CD4-positive, alpha-beta T cell (primary cell): ENCODE data around the gene NID2. TPM values are rescaled to one million over a fixed set of nuclear protein-coding genes. Genes with fewer than 3 reads are reported as not detected.

ENCODE experiments used
- ATAC-seq: fragments of 200-7000 bp; cut with Tn5 transposase; one replicate; pipeline ENCODE4 v1.10.0; 2022; ENCODE audit warnings: mild to moderate bottlenecking; ENCODE audit not compliant: poor library complexity
- CTCF ChIA-PET: fragments of 350-600 bp; sonication (Branson Sonifier 250); formaldehyde crosslinking; loops from one replicate; lab custom pipeline; 2021; ENCODE audit warnings: antibody characterized with exemption, inconsistent platforms; lab: Charles Lee
- POLR2A ChIA-PET: fragments of 350-600 bp; sonication (Branson Sonifier 250); formaldehyde crosslinking; loops from one replicate; lab custom pipeline; 2021; ENCODE audit warnings: antibody characterized with exemption, inconsistent platforms; lab: Charles Lee
- DNase-seq, 14 experiments: peaks; one replicate each; pipeline ENCODE4 v3.0.0-alpha.2; 2013 to 2020; ENCODE audit warnings: mixed read lengths in 2 of 14
- H3K27ac ChIP-seq, 2 donors: one replicate each; pipeline versions ENCODE4 v1.5.1 to v1.7.0; 2013; ENCODE audit warnings: low read length in 2 of 2, low read depth in 1 of 2, mild to moderate bottlenecking in 1 of 2
- H3K27me3 ChIP-seq, 2 experiments: 1 replicate in 1 of 2; 2 replicates in 1 of 2; pipeline versions ENCODE4 v1.6.1 to v1.7.0; 2013; ENCODE audit warnings: low read length in 2 of 2, control low read depth in 1 of 2, mild to moderate bottlenecking in 1 of 2, moderate library complexity in 1 of 2; ENCODE audit not compliant: insufficient read depth in 2 of 2, control insufficient read depth in 1 of 2
- H3K36me3 ChIP-seq: one replicate; pipeline ENCODE4 v1.6.1; 2013; ENCODE audit warnings: low read length, control low read depth; ENCODE audit not compliant: insufficient read depth
- H3K4me1 ChIP-seq: one replicate; pipeline ENCODE4 v1.6.1; 2013; ENCODE audit warnings: low read length, control low read depth; ENCODE audit not compliant: insufficient read depth
- H3K4me3 ChIP-seq: one replicate; pipeline ENCODE4 v1.5.1; 2013; ENCODE audit warnings: mild to moderate bottlenecking, low read length, moderate library complexity
- H3K9me3 ChIP-seq, 2 experiments: 1 replicate in 1 of 2; 2 replicates in 1 of 2; pipeline versions ENCODE4 v1.6.1 to v1.7.0; 2013; ENCODE audit warnings: low read length in 2 of 2, mild to moderate bottlenecking in 2 of 2, control low read depth in 1 of 2, moderate library complexity in 1 of 2; ENCODE audit not compliant: control insufficient read depth in 1 of 2, insufficient read depth in 1 of 2
- H3K27ac Mint-ChIP-seq: one replicate; pipeline ENCODE4 v1.8.0; 2020; ENCODE audit warnings: mixed read lengths
- H3K27me3 Mint-ChIP-seq: one replicate; pipeline ENCODE4 v1.8.0; 2021; ENCODE audit warnings: mixed read lengths
- H3K36me3 Mint-ChIP-seq: one replicate; pipeline ENCODE4 v1.8.0; 2021; ENCODE audit warnings: low read depth, mixed read lengths
- H3K4me1 Mint-ChIP-seq: one replicate; pipeline ENCODE4 v1.8.0; 2021; ENCODE audit warnings: low read depth, mixed read lengths
- H3K4me3 Mint-ChIP-seq: one replicate; pipeline ENCODE4 v1.8.0; 2020; ENCODE audit warnings: mild to moderate bottlenecking, mixed read lengths
- H3K9me3 Mint-ChIP-seq: one replicate; pipeline ENCODE4 v1.8.0; 2020; ENCODE audit warnings: mixed read lengths
- intact Hi-C, 2 experiments: fragments of 100-400 bp; cut with DNase I in 1 of 2; cut with micrococcal nuclease in 1 of 2; formaldehyde crosslinking; loops; one replicate each; pipeline versions ENCODE4 v1.15.1 to v1.9.0; 2023 to 2025; cut with DNase I, micrococcal nuclease
- total RNA-seq, 174 experiments: library from RNA in 2 of 174; stranded (reverse) in 2 of 174; gene quantifications; one replicate each; pipeline ENCODE4 v1.2.3 and lab custom pipeline; 2021 to 2026
- TF ChIP-seq, protein P1 (sequence below): fragments of 200-600 bp; IDR thresholded peaks from one replicate; pipeline ENCODE4 v1.8.0; 2022; ENCODE audit warnings: antibody characterized with exemption, mild to moderate bottlenecking

The NID2 gene
- total RNA-seq, 2 experiments from 2014 or later: 0.19 TPM; not detected in 1

DNA sequence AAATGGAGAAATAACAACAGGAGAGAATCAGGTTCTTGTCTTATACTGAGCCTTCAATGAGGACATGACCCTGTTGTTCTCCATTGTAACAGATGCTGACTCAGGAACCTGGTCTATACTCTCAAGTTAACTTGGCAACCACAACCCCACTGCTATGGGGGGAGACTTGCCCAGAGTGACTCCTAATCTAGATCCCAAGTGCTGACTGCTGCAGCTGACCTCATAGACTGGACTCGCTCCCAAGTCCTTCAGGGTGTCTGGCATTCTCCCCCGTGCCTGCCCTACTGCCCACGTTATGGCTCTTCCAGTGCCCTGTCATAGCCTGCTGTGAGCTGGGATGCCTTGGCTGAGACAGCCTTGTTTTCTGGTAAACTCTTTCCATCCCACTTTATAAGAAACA is 37.1 kb downstream of the NID2 start:
- DNase-seq: no peak
- ATAC-seq: no peak
- Mint-ChIP-seq H3K27me3 (peaks cover 4% of the 10 kb centered on the region), H3K9me3 (no peaks in the 10 kb centered on the region), H3K4me3 (no peak overlapping the region), H3K4me1 (no peaks in the 10 kb centered on the region), H3K36me3 (no peaks in the 10 kb centered on the region), H3K27ac (no peak overlapping the region)
- no peaks in the 10 kb centered on the region for H3K9me3 ChIP-seq
- ChIA-PET POLR2A (interaction anchor here (1.1 kb wide), 1 partner anchor 19 kb away, joined by 3 read pairs; no protein-coding TSS in a partner anchor), CTCF (no interaction called here)
- H3K4me3 ChIP-seq: no peak overlapping the region
- intact Hi-C loops: no loop called here
- no peaks in the 10 kb centered on the region for H3K4me1 ChIP-seq
- no peak overlapping the region for H3K27ac ChIP-seq
- TF ChIP-seq, protein P1, sequence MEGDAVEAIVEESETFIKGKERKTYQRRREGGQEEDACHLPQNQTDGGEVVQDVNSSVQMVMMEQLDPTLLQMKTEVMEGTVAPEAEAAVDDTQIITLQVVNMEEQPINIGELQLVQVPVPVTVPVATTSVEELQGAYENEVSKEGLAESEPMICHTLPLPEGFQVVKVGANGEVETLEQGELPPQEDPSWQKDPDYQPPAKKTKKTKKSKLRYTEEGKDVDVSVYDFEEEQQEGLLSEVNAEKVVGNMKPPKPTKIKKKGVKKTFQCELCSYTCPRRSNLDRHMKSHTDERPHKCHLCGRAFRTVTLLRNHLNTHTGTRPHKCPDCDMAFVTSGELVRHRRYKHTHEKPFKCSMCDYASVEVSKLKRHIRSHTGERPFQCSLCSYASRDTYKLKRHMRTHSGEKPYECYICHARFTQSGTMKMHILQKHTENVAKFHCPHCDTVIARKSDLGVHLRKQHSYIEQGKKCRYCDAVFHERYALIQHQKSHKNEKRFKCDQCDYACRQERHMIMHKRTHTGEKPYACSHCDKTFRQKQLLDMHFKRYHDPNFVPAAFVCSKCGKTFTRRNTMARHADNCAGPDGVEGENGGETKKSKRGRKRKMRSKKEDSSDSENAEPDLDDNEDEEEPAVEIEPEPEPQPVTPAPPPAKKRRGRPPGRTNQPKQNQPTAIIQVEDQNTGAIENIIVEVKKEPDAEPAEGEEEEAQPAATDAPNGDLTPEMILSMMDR: no peak
- no peaks in the 10 kb centered on the region for H3K27me3 ChIP-seq
- H3K36me3 ChIP-seq: no peaks in the 10 kb centered on the region

DNA sequence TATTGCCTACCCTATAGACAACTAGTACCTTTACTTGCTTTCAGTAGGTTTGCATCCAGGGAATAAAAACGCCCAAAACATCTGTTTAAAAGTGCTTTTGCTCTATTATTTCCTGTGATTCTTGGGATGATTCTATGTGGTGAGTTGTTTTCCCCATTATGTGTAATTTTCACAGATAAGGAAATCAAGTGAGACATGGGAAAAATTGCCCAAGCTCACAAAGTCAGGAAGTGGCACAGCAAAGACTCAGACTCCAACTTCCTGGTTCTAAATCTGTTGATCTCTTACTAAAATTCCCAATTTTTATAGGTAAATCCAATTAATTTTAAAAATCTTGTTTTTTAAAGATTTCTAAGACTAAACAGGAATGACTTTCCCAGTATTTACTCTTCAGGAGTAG is 39.0 kb downstream of the NID2 start:
- no peaks in the 10 kb centered on the region for H3K36me3 ChIP-seq
- no peak overlapping the region for H3K4me3 Mint-ChIP-seq
- no peaks in the 10 kb centered on the region for H3K27me3 ChIP-seq
- H3K4me1 ChIP-seq: no peaks in the 10 kb centered on the region
- CTCF ChIA-PET: no interaction called here
- H3K27ac ChIP-seq: no peak overlapping the region
- TF ChIP-seq, protein P1: no peak
- no peak overlapping the region for H3K4me3 ChIP-seq
- no peaks in the 10 kb centered on the region for H3K27me3 Mint-ChIP-seq
- H3K36me3 Mint-ChIP-seq: no peaks in the 10 kb centered on the region
- no peak overlapping the region for H3K27ac Mint-ChIP-seq
- H3K9me3 Mint-ChIP-seq: no peaks in the 10 kb centered on the region
- ATAC-seq: no peak
- no peaks in the 10 kb centered on the region for H3K4me1 Mint-ChIP-seq
- POLR2A ChIA-PET: no interaction called here
- H3K9me3 ChIP-seq: no peaks in the 10 kb centered on the region
- no peak for DNase-seq
- intact Hi-C loops: no loop called here

DNA sequence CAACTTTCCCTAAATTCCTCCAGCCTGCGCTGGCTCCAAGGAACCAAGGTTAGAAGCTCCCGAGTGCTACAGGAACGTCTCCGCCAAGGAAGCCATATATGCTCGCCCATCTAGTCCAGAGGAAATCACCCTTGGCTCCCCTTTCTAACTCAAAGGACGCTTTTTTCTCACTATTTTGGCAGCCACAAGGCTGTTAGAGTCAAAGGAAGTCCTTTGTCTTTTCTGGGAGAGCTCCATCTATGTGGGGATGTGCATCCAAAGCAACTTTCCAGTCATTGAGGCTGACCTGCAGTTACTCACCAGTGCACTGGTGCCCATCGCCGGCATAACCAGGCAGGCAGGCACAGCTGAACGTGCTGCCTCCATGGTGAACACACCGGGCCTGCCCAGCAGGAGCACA is 42.0 kb downstream of the NID2 start:
- Histone ChIP-seq H3K9me3 (no peaks in the 10 kb centered on the region), H3K36me3 (no peaks in the 10 kb centered on the region), H3K27ac (no peak overlapping the region), H3K27me3 (no peaks in the 10 kb centered on the region), H3K4me3 (no peak overlapping the region), H3K4me1 (no peaks in the 10 kb centered on the region)
- H3K9me3 Mint-ChIP-seq: no peaks in the 10 kb centered on the region
- H3K4me3 Mint-ChIP-seq: no peak overlapping the region
- DNase-seq (no peak), ATAC-seq (no peak)
- peaks cover 3% of the 10 kb centered on the region for H3K4me1 Mint-ChIP-seq
- no peak overlapping the region for H3K27ac Mint-ChIP-seq
- TF ChIP-seq, protein P1: no peak
- no peaks in the 10 kb centered on the region for H3K36me3 Mint-ChIP-seq
- POLR2A ChIA-PET: no interaction called here
- CTCF ChIA-PET: no interaction called here
- H3K27me3 Mint-ChIP-seq: no peaks in the 10 kb centered on the region
- intact Hi-C loops: no loop called here
